Measurements from ENCODE around the gene SPINDOC.
"Not testable (repeated sequence)": the region's sequence is repeated elsewhere in the genome, so short reads cannot be mapped to it uniquely, and the experiment has no call there.

Gene SPINDOC

GRCh38 chr11:63858628-63859550, 45.6 kb downstream of the SPINDOC start:
- no peak for DNase-seq

- DNase-seq: no peak
Observed at GRCh38 chr11:63862923-63863322, 49.7 kb downstream of the SPINDOC start.

GRCh38 chr11:63863620-63864019, 50.4 kb downstream of the SPINDOC start:
- not testable (repeated sequence) for DNase-seq

- DNase-seq: no peak
Observed at GRCh38 chr11:63866211-63866610, 53.0 kb downstream of the SPINDOC start.

DNA sequence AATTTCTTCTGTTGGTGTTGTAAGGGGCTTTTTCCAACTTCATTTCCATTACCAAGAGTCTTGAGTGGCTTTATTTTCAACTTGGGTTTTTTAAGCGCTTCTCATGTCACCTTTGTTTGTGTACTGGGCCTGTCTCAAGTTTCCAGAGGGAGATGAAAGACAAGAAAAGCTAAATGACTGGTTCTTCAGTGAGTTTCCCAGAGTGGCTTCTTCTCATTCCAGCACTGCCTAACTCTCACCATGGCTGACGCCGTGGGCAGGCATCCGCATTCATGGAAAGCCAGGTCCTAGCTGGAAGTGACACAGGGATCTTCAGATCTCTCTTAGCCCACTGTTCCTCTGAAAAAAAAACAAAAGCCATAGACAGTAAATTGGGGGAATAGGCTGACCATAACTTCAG, 54.3 kb downstream of the SPINDOC start:
- DNase-seq: no peak

- DNase-seq: no peak
Observed at GRCh38 chr11:63868399-63869064, 55.3 kb downstream of the SPINDOC start.

- no peak for DNase-seq
Observed at GRCh38 chr11:63869171-63869591, 55.9 kb downstream of the SPINDOC start.

GRCh38 chr11:63869683-63870082, 56.4 kb downstream of the SPINDOC start:
- no peak for DNase-seq

DNA sequence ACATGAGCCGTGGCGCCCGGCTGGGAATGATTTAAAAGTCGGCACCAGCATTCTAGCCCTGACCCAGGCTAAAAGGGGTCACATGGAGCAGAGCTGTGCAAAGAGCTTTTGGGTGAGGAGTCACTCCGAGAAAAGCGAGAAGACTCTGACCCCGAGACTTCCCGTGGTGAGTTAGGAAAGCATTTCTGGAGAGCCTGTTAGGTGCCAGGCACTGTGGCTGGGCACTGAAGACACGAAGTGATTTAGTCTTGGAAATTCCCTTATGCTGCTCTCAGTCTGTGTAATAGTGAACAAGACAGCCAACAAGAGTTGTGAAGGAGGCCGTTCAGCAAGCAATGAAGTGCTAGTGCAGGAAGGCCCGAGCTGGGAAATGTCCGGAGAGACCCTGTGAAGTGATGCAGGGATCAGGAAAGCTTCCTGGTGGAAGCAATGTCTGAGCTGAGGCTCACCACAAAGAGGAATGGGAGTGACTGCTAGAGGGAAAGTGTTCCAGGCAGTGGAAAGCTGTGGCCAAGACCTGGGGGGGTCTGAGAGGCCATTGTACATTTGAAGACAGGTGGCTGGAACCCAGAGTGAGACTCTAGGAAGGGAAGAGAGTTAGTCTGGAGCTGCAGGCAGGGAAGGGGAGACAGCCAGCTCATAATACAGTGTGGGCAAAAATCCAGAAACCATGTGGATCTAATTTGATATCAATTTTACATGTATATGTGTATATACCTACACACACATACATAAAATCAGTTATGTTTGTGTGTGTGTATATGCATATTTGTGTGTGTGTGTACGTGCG, 57.3 kb downstream of the SPINDOC start:
- DNase-seq: no peak

DNA sequence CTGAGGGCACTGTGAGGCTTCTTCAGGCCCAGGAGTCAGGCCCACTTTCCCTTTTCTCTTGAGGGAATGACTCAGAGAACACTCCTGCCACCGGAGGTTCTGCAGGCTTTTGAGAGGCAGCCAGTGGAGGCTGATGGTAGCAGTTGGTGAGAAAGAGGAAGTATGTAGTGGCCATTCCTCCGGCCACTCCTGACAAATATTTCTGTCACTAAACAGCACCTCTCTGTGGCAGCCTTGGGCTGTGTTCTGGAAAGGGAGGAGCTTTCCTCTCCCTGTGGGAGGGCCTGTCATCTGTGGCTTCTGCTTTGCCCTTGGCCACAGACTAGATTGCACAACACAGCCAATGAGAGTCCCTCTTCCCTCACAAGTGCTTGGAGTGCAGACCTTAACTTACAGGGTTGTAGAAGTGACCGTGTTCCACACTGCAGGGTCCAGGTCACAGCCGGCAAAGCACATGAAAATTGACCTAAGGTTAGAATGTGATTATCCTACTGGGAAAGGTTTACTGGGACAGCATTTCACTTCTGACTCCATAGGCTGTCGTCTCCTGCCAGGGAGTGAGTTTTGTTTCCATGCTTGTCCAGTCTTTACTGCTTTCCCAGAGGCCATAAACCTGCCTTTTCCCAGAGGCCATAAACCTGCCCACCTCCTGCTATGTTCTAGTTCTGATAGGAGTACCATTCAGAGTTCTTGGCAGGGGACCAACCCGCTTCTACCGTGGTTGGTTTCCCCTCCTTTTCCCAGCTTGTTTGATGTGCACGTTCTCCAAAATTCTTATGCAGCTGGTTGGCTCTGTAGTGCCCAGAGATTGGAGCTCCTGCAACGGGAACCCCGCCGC, 58.9 kb downstream of the SPINDOC start:
- peak; percentile 6 to 18 for DNase-seq

- DNase-seq: no peak
Observed at GRCh38 chr11:63872800-63873197, 59.5 kb downstream of the SPINDOC start.

GRCh38 chr11:63873311-63873710, 60.1 kb downstream of the SPINDOC start:
- no peak for DNase-seq

GRCh38 chr11:63874511-63874910, 61.3 kb downstream of the SPINDOC start:
- DNase-seq: no peak

DNA sequence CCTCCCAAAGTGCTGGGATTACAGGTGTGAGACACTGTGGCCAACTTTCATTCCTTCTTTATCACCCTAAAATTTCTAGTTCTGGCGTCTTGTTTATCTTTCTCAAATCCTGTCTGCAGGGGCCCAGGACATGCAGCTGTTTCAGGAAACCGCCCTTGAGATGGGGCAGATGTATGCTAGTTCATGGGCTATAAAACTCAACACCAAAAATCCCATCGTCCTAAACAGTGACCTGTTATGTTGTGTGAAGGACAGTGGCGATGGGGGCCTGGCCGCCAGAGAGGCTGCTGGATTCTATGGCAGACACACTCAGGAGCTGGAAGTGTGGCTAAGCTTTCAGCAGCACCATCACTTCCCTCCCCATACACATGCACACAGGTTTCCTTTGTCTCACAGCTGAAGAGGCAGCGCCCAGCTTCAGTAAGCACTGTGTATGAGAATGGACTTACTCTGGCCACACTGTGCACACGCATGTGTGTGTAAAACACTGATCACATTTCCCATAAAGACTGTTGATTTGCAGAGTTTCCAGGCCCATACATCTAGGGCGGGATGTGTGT, 62.3 kb downstream of the SPINDOC start:
- no peak for DNase-seq

DNA sequence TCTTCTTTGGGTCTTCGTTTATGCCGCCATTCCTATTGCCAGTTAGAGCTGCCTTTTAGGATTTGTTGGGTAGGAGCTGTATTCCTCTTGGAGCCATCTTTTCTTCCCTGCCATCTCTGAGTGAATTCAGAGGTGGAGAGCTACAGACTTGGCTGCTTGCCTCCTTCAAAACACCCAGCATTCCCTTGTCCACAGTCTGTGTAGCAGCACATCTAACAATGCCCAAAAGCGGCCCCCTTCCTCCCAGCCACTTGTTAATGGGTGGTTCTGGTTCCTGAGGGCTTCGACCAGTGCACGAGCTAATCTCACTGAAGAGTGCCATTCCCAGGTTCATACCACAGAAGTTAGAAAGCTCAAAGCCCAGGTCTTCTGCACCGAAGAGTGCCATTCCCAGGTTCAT, 63.4 kb downstream of the SPINDOC start:
- DNase-seq: no peak

Measured in NCI-H187 (cell line).